ENCODE measurements around the gene PCNX1.
"Not testable (repeated sequence)": the region's sequence is repeated elsewhere in the genome, so short reads cannot be mapped to it uniquely, and the experiment has no call there.

The PCNX1 gene

GRCh38 chr14:71135911-71136310, 228.7 kb downstream of the PCNX1 start:
- no peak for DNase-seq

DNA sequence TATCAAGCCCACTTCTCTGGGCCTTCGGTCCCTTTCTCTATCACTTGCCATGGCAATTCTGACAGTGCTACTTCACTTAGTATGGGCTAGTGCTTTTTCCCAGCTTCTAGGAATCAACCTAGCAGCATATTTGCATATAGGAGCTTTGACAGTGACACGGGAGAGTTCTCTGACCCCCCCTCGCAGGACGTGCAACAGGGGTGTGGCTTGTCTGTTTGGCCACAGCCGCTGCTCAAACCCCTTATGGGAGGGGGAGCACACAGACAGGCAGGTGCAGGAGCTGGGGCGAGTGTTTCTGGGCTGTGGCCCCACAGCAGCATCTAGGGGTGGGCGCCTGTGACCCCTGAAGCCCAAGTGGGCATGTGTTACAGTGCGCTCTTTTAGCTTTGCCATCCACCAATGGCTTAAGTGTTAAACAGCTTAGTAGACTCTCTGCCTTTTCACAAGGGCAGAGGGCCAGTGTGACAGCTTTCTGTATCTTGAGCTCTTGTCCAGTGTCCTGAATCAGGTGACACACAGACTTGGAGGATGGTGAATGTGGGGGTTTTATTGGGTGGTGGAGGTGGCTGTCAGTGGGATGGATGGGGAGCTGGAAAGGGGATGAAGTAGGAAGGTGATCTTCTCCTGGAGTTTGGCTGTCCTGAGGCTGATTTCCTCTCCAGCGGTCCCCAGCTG, 229.3 kb downstream of the PCNX1 start:
- no peak for DNase-seq

DNA sequence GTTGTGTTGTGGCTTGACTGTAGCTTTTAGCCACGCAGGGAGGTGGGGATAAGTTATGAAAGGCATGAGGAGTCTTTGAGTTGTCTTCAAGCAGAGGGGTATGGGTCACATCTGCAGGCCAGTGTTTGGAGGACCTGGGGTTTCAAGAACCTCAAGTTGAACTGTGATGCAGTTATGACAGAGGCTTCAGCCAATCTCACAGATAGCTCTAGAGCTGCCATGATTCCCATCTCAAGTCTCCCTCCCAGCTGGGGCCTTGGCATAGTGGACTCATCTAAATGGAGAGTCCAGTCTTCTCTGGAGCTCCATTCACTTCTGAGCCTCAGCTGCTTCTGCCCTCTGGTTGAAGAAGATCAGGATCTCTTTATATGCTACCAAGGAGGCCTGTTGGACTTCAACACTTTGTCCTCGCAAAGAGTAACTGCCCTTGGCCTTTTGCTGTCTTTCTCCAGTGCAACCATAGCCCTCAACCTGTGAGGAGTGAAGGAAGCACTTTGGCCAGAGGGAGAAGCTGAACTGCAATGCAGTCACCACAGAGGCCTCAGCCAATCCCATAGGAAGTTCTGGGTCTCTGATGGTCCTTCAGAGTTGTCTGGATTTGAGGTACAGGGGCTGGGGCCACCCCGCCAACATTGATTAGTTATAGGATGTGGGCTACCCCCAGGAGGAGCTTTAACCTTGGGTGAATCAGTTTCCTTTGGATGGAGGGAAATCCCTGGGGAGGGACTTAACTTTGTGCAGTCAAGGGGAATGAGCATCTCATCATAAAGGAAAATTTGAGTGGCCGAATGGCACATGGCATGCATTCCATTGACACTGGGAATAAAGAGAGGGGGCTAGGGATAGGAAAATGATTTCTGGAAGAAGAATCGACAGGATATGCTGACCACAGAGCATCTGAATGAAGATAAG, 230.5 kb downstream of the PCNX1 start:
- DNase-seq = no peak

GRCh38 chr14:71138448-71139293, 231.4 kb downstream of the PCNX1 start:
- DNase-seq = peak; percentile 53

DNA sequence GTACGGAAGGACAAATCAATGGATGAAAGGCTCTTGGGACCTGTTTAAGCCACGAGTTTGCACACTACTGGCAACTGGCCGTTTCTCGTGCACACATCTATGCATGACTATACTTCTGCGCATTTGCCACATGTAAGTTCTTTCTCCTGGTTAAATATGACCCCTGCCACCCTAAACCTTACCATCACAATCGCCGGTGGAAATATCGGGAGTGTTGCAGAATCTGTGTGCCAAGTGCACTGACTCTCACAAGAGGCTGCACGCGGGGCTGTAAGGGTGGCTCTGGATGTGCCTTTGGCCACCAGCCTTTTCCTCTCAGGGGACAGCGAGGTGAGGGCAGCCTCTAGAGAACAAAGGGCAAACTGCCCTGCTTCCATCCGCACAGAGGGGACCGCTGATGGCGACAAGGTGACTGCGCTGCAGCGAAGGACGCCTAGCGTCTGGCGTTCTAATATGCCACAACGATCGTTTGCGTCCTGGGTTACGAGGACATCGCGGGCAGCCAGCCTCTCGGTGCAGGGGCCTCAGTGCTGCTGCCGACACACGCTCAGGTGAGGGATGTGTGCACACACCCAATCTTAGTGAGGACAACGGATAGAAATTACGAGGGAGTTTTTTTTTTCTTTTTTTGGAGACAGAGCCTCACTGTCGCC, 232.2 kb downstream of the PCNX1 start:
- no peak for DNase-seq

GRCh38 chr14:71140157-71140556, 232.9 kb downstream of the PCNX1 start:
- no peak for DNase-seq

DNA sequence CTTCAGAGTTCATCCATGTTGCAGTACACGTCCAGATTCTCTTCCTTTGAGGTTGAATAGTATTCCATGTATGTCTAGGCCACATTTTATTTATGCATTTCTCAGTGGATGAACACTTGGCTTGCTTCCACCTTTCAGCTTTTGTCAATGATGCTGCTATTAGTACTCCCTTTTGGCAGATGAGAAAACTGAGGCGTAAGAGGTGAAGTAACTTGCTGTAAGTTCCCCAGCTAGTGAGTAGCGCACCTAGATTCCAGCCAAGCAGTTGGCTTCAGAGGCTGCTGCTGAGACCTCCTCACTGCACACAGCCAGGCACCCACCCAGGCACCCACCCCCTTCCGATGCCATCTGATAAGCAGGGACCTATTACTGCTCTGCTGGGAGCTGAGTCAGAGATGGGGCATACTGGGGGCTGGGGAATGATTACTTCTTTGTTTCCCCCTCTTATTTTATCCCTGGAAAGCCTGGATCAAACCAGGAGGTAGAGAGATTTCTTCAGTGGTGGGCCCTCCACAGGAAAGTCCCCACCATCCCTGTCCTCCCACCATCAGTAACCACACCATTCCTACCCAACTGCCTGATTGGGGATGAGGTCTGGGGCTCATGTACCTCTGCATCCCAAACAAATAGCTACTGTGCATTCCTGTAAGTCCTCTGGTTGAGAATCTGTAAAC, 234.6 kb downstream of the PCNX1 start:
- no peak for DNase-seq

DNA sequence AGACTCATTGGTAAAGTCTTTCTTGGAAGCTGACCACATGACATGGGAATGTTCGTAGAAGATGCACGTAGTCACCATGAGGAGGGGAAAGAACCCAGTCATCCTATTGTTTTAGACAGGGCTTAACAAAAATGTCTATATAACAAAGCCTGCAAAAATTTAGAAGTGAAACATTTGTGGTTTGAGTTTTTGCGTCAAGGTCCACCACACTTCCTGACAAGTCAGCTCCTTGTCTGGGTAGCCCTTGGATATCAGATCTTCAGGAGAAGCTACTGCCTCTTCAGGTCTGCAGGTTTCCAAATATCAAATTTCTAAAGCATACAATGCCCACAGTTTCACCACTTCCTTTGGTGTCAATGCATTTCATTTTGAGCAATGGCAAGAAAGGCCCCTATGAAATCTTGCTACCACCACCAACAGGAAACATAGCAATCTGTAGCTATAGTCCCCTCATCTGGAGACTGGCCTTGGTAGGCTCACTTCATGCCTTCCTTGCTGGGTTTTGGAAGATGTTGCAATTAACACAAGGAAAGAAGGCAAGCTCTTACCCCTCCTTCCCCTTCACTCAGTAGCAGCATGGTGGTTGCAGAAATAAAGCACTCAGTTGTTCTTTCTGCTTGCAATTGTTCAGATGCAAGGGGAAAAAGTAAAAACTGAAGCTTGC, 235.2 kb downstream of the PCNX1 start:
- DNase-seq = peak; percentile 20

DNA sequence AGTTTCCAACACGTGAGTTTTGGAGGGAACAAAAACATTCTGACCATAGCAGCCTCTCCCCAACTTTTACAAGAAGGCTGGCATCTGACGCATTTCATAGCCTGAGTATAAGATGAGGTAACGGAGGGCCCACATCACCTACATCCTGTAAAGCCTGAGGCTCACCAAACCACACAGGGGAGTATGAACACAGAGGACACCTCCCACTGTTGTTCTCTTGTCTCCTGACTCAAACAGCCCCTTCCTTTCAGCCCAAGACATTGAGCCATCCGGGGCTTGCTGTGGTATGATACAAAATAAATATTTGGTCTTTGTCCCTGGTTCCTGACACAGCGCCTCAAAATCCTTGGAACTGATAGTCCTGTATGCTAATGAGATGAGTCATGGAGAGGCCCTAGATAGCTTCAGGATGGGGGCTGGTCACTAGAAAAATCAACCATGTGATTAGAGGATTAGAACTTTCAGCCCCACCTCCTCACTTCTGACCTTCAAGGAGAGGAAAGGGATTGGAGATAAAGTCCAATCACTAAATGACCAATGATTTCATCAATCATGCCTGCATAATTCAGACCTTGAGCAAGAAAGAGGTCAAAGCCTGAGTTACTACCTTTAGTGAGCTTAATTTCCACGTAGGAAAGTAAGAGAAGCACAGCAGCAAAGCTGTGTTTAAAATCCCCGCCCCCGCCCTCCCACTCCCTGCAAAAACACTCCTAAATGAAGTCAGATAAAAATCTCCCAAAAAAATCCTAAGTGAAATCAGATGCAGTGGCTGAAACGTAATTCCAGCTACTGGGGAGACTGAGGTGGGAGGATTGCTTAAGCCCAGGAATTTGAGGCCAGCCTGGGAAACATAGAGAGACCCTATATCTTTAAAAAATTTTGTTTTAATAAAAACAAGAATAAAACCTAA, 236.4 kb downstream of the PCNX1 start:
- DNase-seq = peak; percentile 75

- not testable (repeated sequence) for DNase-seq
These were observed 240.1 kb downstream of the PCNX1 start for GRCh38 chr14:71147335-71147734.

GRCh38 chr14:71148627-71149026, 241.4 kb downstream of the PCNX1 start:
- no peak for DNase-seq

DNA sequence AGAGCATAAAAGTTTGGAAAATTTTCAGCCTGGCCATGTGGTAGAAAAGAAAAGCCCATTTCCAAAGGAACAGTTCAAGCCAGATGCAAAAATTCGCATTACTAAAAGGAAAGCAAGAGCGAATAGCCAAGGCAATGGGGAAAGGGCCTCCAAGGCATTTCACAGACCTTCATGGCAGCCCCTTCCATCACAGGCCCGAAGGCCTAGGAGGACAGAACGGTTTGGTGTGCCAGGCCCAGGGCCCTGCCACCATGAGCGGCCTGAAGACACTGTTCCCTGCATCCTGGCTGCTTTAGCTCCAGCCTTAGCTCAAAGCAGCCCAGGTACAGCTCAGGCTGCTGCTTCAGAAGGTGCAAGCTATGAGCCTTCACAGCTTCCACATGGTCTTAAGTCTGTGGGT, 243.5 kb downstream of the PCNX1 start:
- no peak for DNase-seq

GRCh38 chr14:71155743-71156142, 248.5 kb downstream of the PCNX1 start:
- DNase-seq = no peak

DNA sequence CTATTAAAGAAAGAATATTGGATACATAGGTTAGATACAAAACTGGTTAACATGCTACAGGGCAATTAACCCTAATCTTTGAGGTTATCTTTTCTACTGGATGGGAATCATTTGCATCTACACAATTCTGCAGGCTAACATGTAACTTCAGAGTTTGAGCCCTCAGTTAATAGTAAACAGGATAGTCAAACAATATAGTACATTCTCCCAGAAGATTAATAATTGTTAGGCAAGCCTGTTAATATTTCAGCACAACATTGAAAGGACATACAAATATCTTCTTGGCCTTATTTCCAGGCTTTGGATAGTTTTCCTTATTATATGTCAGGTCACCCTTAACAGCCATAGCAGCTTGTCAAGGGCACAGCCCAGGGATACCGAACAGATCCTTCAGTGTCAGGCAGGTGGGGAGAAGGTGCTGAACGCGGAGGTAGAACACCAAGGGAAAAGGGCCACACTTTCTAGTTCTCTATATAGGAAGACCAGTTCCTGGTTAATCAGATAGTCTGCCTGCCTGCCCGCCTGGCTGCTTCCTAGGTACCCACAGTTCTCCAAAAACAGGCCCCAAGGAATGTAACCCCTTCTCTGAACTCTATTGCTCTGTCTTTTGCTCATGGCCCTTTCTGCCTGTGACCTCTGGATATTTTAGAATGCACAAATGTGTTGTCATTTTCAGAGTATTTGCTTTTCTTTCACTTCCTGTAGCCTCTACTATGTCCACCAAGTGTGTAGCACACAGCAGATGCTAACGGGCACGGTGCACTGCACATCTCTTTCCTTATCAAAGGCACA, 256.0 kb downstream of the PCNX1 start:
- DNase-seq = no peak

DNA sequence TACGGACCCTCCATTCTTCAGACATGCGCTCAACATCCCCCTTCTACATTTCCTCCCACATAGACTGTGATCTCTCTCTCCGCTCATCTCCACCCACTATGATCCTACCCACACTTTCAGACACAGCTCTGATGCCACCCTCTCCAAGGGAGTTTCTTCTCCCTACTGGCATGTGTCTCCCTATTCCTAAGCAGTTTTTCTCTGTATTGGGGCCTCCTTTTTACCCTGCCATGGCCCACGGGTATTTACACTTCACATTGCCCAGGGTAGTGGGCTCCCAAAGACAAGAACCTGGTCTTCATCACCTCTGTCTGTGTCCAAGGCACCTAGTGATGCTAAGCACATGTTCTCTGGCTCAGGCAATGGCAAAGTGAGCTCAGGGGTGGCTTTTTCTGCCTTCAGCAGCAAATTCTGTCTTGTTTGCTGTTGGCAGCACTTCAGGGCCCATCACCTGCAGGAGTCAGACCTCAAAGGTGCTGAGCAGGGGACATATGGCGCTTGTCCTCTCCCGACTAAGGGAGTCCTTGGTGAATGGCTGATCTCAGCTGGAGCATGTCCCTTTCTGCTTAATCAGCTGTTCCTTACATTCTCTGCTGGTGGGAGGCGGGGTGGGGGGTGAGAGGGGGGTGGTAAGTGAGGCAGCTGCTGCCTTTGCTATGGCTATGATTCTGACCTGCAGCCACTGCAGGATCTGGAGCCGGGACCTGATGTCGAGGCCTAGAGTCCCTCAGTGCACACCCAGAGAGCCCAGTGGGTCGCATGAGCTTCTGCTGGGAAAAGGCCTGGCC, 256.8 kb downstream of the PCNX1 start:
- no peak for DNase-seq

All from stimulated activated CD4-positive, alpha-beta T cell treated with anti-CD3 and anti-CD28 coated beads, Interleukin-1b, Interleukin-23, amount 100 ng/mL, for 48 hours (primary cell).